GM23338 (cell line): ENCODE data around the gene STX11. TPM values are rescaled to one million over a fixed set of nuclear protein-coding genes. Genes with fewer than 3 reads are reported as not detected.

Source experiments
- ATAC-seq: fragments of 200-7000 bp; cut with Tn5 transposase; 3 replicates; pipeline ENCODE4 v1.9.1; 2020
- DNase-seq: peaks from one replicate; pipeline ENCODE4 v3.0.0-alpha.2; 2015; ENCODE audit warnings: low spot score
- H2AFZ ChIP-seq: fragments of 200-600 bp; sonication (generic); 2 replicates; pipeline ENCODE4 v1.8.0; 2016; ENCODE audit warnings: antibody characterized with exemption, mild to moderate bottlenecking, moderate library complexity
- H3F3A ChIP-seq: fragments of 200-600 bp; sonication (generic); replicated peaks from 2 replicates; pipeline ENCODE4 v1.8.0; 2017; ENCODE audit warnings: antibody characterized with exemption, mixed run types, low read depth
- H3K27ac ChIP-seq: fragments of 200-600 bp; sonication (generic); 2 replicates; pipeline ENCODE4 v1.6.1; 2016; ENCODE audit warnings: low read depth
- H3K27me3 ChIP-seq: fragments of 200-600 bp; sonication (generic); 2 replicates; pipeline ENCODE4 v1.8.0; 2016; ENCODE audit warnings: mild to moderate bottlenecking, mixed run types, moderate library complexity; ENCODE audit not compliant: insufficient read depth
- H3K36me3 ChIP-seq: fragments of 200-600 bp; sonication (generic); 2 replicates; pipeline ENCODE4 v1.8.0; 2016; ENCODE audit warnings: mild to moderate bottlenecking; ENCODE audit not compliant: insufficient read depth
- H3K4me1 ChIP-seq: fragments of 200-600 bp; sonication (generic); 2 replicates; pipeline ENCODE4 v1.8.0; 2016; ENCODE audit warnings: mild to moderate bottlenecking, moderate library complexity; ENCODE audit not compliant: insufficient read depth
- H3K4me2 ChIP-seq: fragments of 200-600 bp; sonication (generic); 2 replicates; pipeline ENCODE4 v1.7.1; 2017; ENCODE audit warnings: mixed run types
- H3K4me3 ChIP-seq: fragments of 200-600 bp; sonication (generic); 2 replicates; pipeline ENCODE4 v1.6.1; 2016; ENCODE audit warnings: mixed run types
- H3K79me2 ChIP-seq: fragments of 200-600 bp; sonication (generic); replicated peaks from 2 replicates; pipeline ENCODE4 v1.8.0; 2017; ENCODE audit warnings: mild to moderate bottlenecking; ENCODE audit not compliant: insufficient read depth
- H3K9me2 ChIP-seq: fragments of 200-600 bp; sonication (generic); 2 replicates; pipeline ENCODE4 v1.8.0; 2017; ENCODE audit not compliant: insufficient read depth
- H4K20me1 ChIP-seq: fragments of 200-600 bp; sonication (generic); replicated peaks from 2 replicates; pipeline ENCODE4 v1.8.0; 2017; ENCODE audit warnings: mild to moderate bottlenecking; ENCODE audit not compliant: insufficient read depth
- H3K27ac Mint-ChIP-seq: 2 replicates; pipeline ENCODE4 v1.8.0; 2020; ENCODE audit warnings: inconsistent platforms, mild to moderate bottlenecking, moderate library complexity, mixed read lengths
- H3K27me3 Mint-ChIP-seq: 3 replicates; pipeline ENCODE4 v1.8.0; 2022; ENCODE audit warnings: low read depth, mild to moderate bottlenecking, moderate library complexity, mixed read lengths, inconsistent platforms; ENCODE audit not compliant: insufficient read depth, poor library complexity
- H3K36me3 Mint-ChIP-seq: 3 replicates; pipeline ENCODE4 v1.8.0; 2021; ENCODE audit warnings: low read depth, mild to moderate bottlenecking, inconsistent platforms, moderate library complexity, mixed read lengths
- H3K4me1 Mint-ChIP-seq: 3 replicates; pipeline ENCODE4 v1.8.0; 2020; ENCODE audit warnings: mild to moderate bottlenecking, inconsistent platforms, mixed read lengths
- H3K4me3 Mint-ChIP-seq: 3 replicates; pipeline ENCODE4 v1.8.0; 2021; ENCODE audit warnings: moderate library complexity, mild to moderate bottlenecking, inconsistent platforms, mixed read lengths
- H3K9me3 Mint-ChIP-seq: 3 replicates; pipeline ENCODE4 v1.8.0; 2020; ENCODE audit warnings: moderate library complexity, mild to moderate bottlenecking, inconsistent platforms, mixed read lengths
- CREB1 ChIP-seq: fragments of 250-450 bp; sonication (Bioruptor Pico); IDR thresholded peaks from 2 replicates; pipeline ENCODE4 v1.5.0; 2020; ENCODE audit warnings: low read depth, mild to moderate bottlenecking, moderate library complexity
- CTCF ChIP-seq, 2 experiments: fragments of 200-600 bp in 1 of 2; sonication (generic) in 1 of 2; conservative IDR thresholded peaks; 2 replicates each; pipeline versions ENCODE4 v1.5.1 to v1.6.1; 2016 to 2017; ENCODE audit warnings: antibody characterized with exemption in 2 of 2, low read depth in 2 of 2, mild to moderate bottlenecking in 2 of 2, moderate library complexity in 1 of 2
- ETS1 ChIP-seq: IDR thresholded peaks from 2 replicates; pipeline ENCODE4 v1.6.1; 2016; ENCODE audit warnings: antibody characterized with exemption
- EZH2 ChIP-seq: fragments of 200-600 bp; sonication (generic); IDR thresholded peaks from one replicate; pipeline ENCODE4 v1.8.0; 2017; ENCODE audit warnings: antibody characterized with exemption, mild to moderate bottlenecking, low read depth; ENCODE audit not compliant: unreplicated experiment
- EZH2phosphoT487 ChIP-seq: fragments of 200-600 bp; sonication (generic); IDR thresholded peaks from one replicate; pipeline ENCODE4 v1.8.1; 2018; ENCODE audit warnings: antibody characterized with exemption; ENCODE audit not compliant: unreplicated experiment
- JUNB ChIP-seq: IDR thresholded peaks from one replicate; pipeline ENCODE4 v1.6.1; 2016; ENCODE audit warnings: antibody characterized with exemption; ENCODE audit not compliant: unreplicated experiment
- NANOG ChIP-seq: IDR thresholded peaks from 2 replicates; pipeline ENCODE4 v1.6.1; 2016; ENCODE audit warnings: antibody characterized with exemption, borderline replicate concordance
- POLR2AphosphoS5 ChIP-seq: IDR thresholded peaks from 2 replicates; pipeline ENCODE4 v1.6.1; 2016; ENCODE audit warnings: antibody characterized with exemption, low read depth
- REST ChIP-seq: IDR thresholded peaks from one replicate; pipeline ENCODE4 v1.6.1; 2018; ENCODE audit warnings: antibody characterized with exemption; ENCODE audit not compliant: unreplicated experiment
- ZNF331 ChIP-seq: fragments of 250-450 bp; sonication (Bioruptor Pico); IDR thresholded peaks from 2 replicates; pipeline ENCODE4 v1.5.0; 2020; ENCODE audit warnings: low read depth, mild to moderate bottlenecking, moderate library complexity
- ZNF462 ChIP-seq: fragments of 250-450 bp; sonication (Bioruptor Pico); IDR thresholded peaks from 2 replicates; pipeline ENCODE4 v1.5.0; 2020; ENCODE audit warnings: mild to moderate bottlenecking, moderate library complexity
- polyA plus RNA-seq: library from polyadenylated mRNA; unstranded; fragments of >200 nt; fragmentation: Nextera tagmentation; extraction: Ambion mirVana; gene quantifications from 2 replicates; pipeline ENCODE4 v1.2.1, GENCODE V29; 2016
- total RNA-seq: library from RNA; depleted of rRNA; stranded (reverse); fragments of >200 nt; shearing (Covaris generic); gene quantifications from 2 replicates; pipeline ENCODE4 v1.2.3, GENCODE V29; 2014

Gene STX11
- total and polyA plus RNA-seq, 2 experiments from 2014 or later = 0.35 to 0.52 TPM

- no peak for TF ChIP-seq REST
- TF ChIP-seq JUNB = no peak
- no peak for TF ChIP-seq EZH2
Measured at GRCh38 chr6:144162977-144163376, 12.7 kb downstream of the STX11 start (continued).

- H3F3A ChIP-seq = no peaks in the 10 kb centered on the region
- Mint-ChIP-seq H3K27me3 (no peaks in the 10 kb centered on the region), H3K27ac (no peak overlapping the region), H3K4me3 (no peak overlapping the region), H3K36me3 (no peaks in the 10 kb centered on the region), H3K9me3 (no peaks in the 10 kb centered on the region), H3K4me1 (no peaks in the 10 kb centered on the region)
- H3K79me2 ChIP-seq = no peaks in the 10 kb centered on the region
- H3K9me2 ChIP-seq = peaks cover 7% of the 10 kb centered on the region; the same call in 1 of the 2 replicates
- no peak for DNase-seq
- no peaks in the 10 kb centered on the region for H3K36me3 ChIP-seq
- H3K4me3 ChIP-seq = no peak overlapping the region
- no peak overlapping the region for H2AFZ ChIP-seq
- H3K4me2 ChIP-seq = no peak overlapping the region
- no peaks in the 10 kb centered on the region for H3K4me1 ChIP-seq
- TF ChIP-seq ZNF462 (no peak), ETS1 (no peak), CREB1 (no peak), ZNF331 (CRISPR knock-in tag) (no peak), POLR2AphosphoS5 (no peak), CTCF (conservative IDR thresholded peaks at IDR 0.05; ENCODE audit: low read depth in 2 of 2) (no peak), EZH2phosphoT487 (no peak), NANOG (no peak)
- H3K27ac ChIP-seq = no peak overlapping the region
- H4K20me1 ChIP-seq = no peaks in the 10 kb centered on the region
- H3K27me3 ChIP-seq = no peaks in the 10 kb centered on the region
- no peak for ATAC-seq
Measured at GRCh38 chr6:144165784-144166183, 15.5 kb downstream of the STX11 start.
